ENCODE results near the gene FRMD4A.

- TF ChIP-seq POLR2A (IDR thresholded peaks at IDR 0.05): no peak
- TF ChIP-seq, protein P1, sequence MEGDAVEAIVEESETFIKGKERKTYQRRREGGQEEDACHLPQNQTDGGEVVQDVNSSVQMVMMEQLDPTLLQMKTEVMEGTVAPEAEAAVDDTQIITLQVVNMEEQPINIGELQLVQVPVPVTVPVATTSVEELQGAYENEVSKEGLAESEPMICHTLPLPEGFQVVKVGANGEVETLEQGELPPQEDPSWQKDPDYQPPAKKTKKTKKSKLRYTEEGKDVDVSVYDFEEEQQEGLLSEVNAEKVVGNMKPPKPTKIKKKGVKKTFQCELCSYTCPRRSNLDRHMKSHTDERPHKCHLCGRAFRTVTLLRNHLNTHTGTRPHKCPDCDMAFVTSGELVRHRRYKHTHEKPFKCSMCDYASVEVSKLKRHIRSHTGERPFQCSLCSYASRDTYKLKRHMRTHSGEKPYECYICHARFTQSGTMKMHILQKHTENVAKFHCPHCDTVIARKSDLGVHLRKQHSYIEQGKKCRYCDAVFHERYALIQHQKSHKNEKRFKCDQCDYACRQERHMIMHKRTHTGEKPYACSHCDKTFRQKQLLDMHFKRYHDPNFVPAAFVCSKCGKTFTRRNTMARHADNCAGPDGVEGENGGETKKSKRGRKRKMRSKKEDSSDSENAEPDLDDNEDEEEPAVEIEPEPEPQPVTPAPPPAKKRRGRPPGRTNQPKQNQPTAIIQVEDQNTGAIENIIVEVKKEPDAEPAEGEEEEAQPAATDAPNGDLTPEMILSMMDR (IDR thresholded peaks at IDR 0.05): no peak
- no peak for TF ChIP-seq POLR2AphosphoS5 (IDR thresholded peaks at IDR 0.05)
Observed at GRCh38 chr10:14092799-14093198, 237.9 kb downstream of the FRMD4A start.
